GM23338 (cell line): ENCODE data around the gene ANO10.

Source experiments
- TF ChIP-seq, protein P1 (sequence below): IDR thresholded peaks from one replicate; pipeline ENCODE4 v1.6.1; 2018; ENCODE audit warnings: antibody characterized with exemption; ENCODE audit not compliant: unreplicated experiment
- TF ChIP-seq, protein P2 (sequence below), 2 experiments: fragments of 200-600 bp in 1 of 2; sonication (generic) in 1 of 2; conservative IDR thresholded peaks; 2 replicates each; pipeline versions ENCODE4 v1.5.1 to v1.6.1; 2016 to 2017; ENCODE audit warnings: antibody characterized with exemption in 2 of 2, low read depth in 2 of 2, mild to moderate bottlenecking in 2 of 2, moderate library complexity in 1 of 2

DNA sequence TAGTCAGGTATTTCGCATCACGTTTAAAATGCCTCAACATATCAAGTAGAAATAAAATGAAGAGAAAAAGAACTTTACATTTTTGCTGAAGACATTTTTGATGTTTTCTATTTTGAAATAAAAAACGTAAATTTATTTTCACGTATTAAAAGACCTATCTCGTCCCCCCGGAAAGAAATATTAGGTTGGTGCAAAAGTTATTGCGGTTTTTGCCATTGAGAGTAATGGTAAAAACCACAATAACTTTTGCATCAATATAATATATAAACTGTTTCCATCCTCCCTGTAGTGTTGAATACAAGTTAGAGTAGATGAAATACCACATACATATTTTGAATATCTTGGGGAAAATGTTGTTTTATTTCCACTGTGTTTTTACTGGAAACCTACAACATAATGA, 11.2 kb upstream of the ANO10 start:
- TF ChIP-seq, protein P1, sequence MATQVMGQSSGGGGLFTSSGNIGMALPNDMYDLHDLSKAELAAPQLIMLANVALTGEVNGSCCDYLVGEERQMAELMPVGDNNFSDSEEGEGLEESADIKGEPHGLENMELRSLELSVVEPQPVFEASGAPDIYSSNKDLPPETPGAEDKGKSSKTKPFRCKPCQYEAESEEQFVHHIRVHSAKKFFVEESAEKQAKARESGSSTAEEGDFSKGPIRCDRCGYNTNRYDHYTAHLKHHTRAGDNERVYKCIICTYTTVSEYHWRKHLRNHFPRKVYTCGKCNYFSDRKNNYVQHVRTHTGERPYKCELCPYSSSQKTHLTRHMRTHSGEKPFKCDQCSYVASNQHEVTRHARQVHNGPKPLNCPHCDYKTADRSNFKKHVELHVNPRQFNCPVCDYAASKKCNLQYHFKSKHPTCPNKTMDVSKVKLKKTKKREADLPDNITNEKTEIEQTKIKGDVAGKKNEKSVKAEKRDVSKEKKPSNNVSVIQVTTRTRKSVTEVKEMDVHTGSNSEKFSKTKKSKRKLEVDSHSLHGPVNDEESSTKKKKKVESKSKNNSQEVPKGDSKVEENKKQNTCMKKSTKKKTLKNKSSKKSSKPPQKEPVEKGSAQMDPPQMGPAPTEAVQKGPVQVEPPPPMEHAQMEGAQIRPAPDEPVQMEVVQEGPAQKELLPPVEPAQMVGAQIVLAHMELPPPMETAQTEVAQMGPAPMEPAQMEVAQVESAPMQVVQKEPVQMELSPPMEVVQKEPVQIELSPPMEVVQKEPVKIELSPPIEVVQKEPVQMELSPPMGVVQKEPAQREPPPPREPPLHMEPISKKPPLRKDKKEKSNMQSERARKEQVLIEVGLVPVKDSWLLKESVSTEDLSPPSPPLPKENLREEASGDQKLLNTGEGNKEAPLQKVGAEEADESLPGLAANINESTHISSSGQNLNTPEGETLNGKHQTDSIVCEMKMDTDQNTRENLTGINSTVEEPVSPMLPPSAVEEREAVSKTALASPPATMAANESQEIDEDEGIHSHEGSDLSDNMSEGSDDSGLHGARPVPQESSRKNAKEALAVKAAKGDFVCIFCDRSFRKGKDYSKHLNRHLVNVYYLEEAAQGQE = no peak
- TF ChIP-seq, protein P2, sequence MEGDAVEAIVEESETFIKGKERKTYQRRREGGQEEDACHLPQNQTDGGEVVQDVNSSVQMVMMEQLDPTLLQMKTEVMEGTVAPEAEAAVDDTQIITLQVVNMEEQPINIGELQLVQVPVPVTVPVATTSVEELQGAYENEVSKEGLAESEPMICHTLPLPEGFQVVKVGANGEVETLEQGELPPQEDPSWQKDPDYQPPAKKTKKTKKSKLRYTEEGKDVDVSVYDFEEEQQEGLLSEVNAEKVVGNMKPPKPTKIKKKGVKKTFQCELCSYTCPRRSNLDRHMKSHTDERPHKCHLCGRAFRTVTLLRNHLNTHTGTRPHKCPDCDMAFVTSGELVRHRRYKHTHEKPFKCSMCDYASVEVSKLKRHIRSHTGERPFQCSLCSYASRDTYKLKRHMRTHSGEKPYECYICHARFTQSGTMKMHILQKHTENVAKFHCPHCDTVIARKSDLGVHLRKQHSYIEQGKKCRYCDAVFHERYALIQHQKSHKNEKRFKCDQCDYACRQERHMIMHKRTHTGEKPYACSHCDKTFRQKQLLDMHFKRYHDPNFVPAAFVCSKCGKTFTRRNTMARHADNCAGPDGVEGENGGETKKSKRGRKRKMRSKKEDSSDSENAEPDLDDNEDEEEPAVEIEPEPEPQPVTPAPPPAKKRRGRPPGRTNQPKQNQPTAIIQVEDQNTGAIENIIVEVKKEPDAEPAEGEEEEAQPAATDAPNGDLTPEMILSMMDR (conservative IDR thresholded peaks at IDR 0.05; ENCODE audit: low read depth in 2 of 2) = no peak
